Caco-2 (cell line): ENCODE measurements around the gene GATAD2B. TPM values are rescaled to one million over a fixed set of nuclear protein-coding genes. Genes with fewer than 3 reads are reported as not detected.

Experiments
- Bru-seq: library from RNA; stranded (reverse); fragments of 400-500 nt; gene quantifications from one replicate; lab custom pipeline; 2021; lab: Mats Ljungman, UMichigan
- BruChase-seq, 2 experiments: library from RNA; stranded (reverse); fragments of 400-500 nt; gene quantifications; one replicate each; lab custom pipeline; 2021; lab: Mats Ljungman, UMichigan
- BruUV-seq: library from RNA; stranded (reverse); fragments of 400-500 nt; replicated peaks from 2 replicates; lab custom pipeline; 2021; lab: Mats Ljungman, UMichigan
- CTCF ChIA-PET: fragments of 300-600 bp; sonication (Branson Sonifier 250); formaldehyde crosslinking; loops from one replicate; lab custom pipeline; 2022; ENCODE audit warnings: antibody characterized with exemption; lab: Charles Lee
- POLR2A ChIA-PET: fragments of 300-600 bp; sonication (Branson Sonifier 250); formaldehyde crosslinking; loops from one replicate; lab custom pipeline; 2022; ENCODE audit warnings: antibody characterized with exemption; lab: Charles Lee
- DNase-seq, 2 experiments: peaks; one replicate each; pipeline versions ENCODE4 v3.0.0 to v3.0.0-alpha.2; 2020 to 2022
- H3K27me3 ChIP-seq: replicated peaks from 2 replicates; pipeline ENCODE4 v1.6.0; 2011; ENCODE audit warnings: low read length; ENCODE audit not compliant: control insufficient read depth, insufficient read depth
- H3K36me3 ChIP-seq: 2 replicates; pipeline ENCODE4 v1.5.1; 2011; ENCODE audit warnings: low read length; ENCODE audit not compliant: control insufficient read depth, insufficient read depth
- H3K4me1 ChIP-seq: fragments of 250-450 bp; sonication (Bioruptor Pico); 2 replicates; pipeline ENCODE4 v1.5.1; 2020; ENCODE audit warnings: mild to moderate bottlenecking
- H3K4me3 ChIP-seq: 2 replicates; pipeline ENCODE4 v1.5.1; 2011; ENCODE audit warnings: low read depth, mild to moderate bottlenecking, control low read depth, low read length
- H3K9me3 ChIP-seq: fragments of 250-450 bp; sonication (Bioruptor Pico); 2 replicates; pipeline ENCODE4 v1.5.1; 2020; ENCODE audit warnings: mild to moderate bottlenecking, moderate library complexity
- H3K27ac Mint-ChIP-seq: one replicate; pipeline ENCODE4 v1.8.0; 2022; ENCODE audit warnings: mixed read lengths; ENCODE audit not compliant: unreplicated experiment
- H3K27me3 Mint-ChIP-seq: one replicate; pipeline ENCODE4 v1.8.0; 2022; ENCODE audit warnings: mixed read lengths; ENCODE audit not compliant: insufficient read depth, unreplicated experiment
- H3K36me3 Mint-ChIP-seq: one replicate; pipeline ENCODE4 v1.8.0; 2022; ENCODE audit warnings: mild to moderate bottlenecking, mixed read lengths; ENCODE audit not compliant: insufficient read depth, unreplicated experiment
- H3K4me1 Mint-ChIP-seq: one replicate; pipeline ENCODE4 v1.8.0; 2022; ENCODE audit warnings: low read depth, mixed read lengths; ENCODE audit not compliant: unreplicated experiment
- H3K4me3 Mint-ChIP-seq: one replicate; pipeline ENCODE4 v1.8.0; 2022; ENCODE audit warnings: mild to moderate bottlenecking, moderate library complexity, mixed read lengths; ENCODE audit not compliant: unreplicated experiment
- H3K9me3 Mint-ChIP-seq: one replicate; pipeline ENCODE4 v1.8.0; 2022; ENCODE audit warnings: mixed read lengths; ENCODE audit not compliant: unreplicated experiment
- CTCF ChIP-seq, 2 experiments: fragments of 200-600 bp in 1 of 2; IDR thresholded peaks; 1 replicate in 1 of 2; 2 replicates in 1 of 2; pipeline versions ENCODE4 v1.5.1 to v1.8.0; 2011 to 2022; ENCODE audit warnings: antibody characterized with exemption in 1 of 2, control low read depth in 1 of 2, inconsistent platforms in 1 of 2, low read depth in 1 of 2, low read length in 1 of 2, mild to moderate bottlenecking in 1 of 2, moderate library complexity in 1 of 2; ENCODE audit not compliant: insufficient read depth in 1 of 2, severe bottlenecking in 1 of 2, unreplicated experiment in 1 of 2
- intact Hi-C: fragments of 100-400 bp; cut with micrococcal nuclease; formaldehyde crosslinking; loops from one replicate; pipeline ENCODE4 v1.10.0; 2022; ENCODE audit not compliant: unreplicated experiment
- long read RNA-seq: library from polyadenylated mRNA; stranded (forward); transcript quantifications from one replicate; pipeline ENCODE4 v2.0.0, GENCODE V29; 2022
- total RNA-seq: library from RNA; stranded (reverse); gene quantifications from 2 replicates; pipeline ENCODE4 v1.2.3, GENCODE V29; 2022

The GATAD2B gene
- total RNA-seq (38.0 and 42.6 TPM in 2 replicates), Bru-seq, nascent RNA (percentile 81 among the genes with signal in this experiment), BruChase-seq, experiment 1, labeled RNA remaining after a 2-hour chase (percentile 82 among the genes with signal in this experiment), BruChase-seq, experiment 2, labeled RNA remaining after a 6-hour chase (percentile 78 among the genes with signal in this experiment)
- long read RNA-seq, partial matches to known transcripts: 0 of 6 reads
- long read RNA-seq, other reads (novel, unspliced or antisense): 6 of 6 reads

- no peaks in the 10 kb centered on the region for H3K9me3 ChIP-seq
- Mint-ChIP-seq H3K4me1 (peaks cover 15% of the 10 kb centered on the region), H3K36me3 (peaks cover 13% of the 10 kb centered on the region), H3K9me3 (no peaks in the 10 kb centered on the region), H3K27ac (peak within 1 kb of the TSS; percentile 86), H3K27me3 (no peaks in the 10 kb centered on the region), H3K4me3 (peak within 1 kb of the TSS; percentile 71)
- BruUV-seq: TSS peak; percentile 93
- DNase-seq: peak; percentile 99 to 100
- ChIA-PET POLR2A (interaction anchor here (0.6 to 2.2 kb wide), 10 partner anchors 18 to 1728 kb away, joined by 3 to 20 read pairs (median 4); partner anchors contain the start of genes CREB3L4, CRTC2, DENND4B and RPS27), CTCF (interaction anchor here (0.6 to 2.8 kb wide), 10 partner anchors 9 to 412 kb away, joined by 3 to 24 read pairs (median 4); partner anchors contain the start of genes DENND4B, JTB and RAB13)
- H3K36me3 ChIP-seq: no peaks in the 10 kb centered on the region
- no peaks in the 10 kb centered on the region for H3K27me3 ChIP-seq
- TF ChIP-seq CTCF (IDR thresholded peaks at IDR 0.05; ENCODE audit: insufficient read depth in 1 of 2, low read depth in 1 of 2, low read length in 1 of 2, severe bottlenecking in 1 of 2, unreplicated experiment in 1 of 2): no peak
- H3K4me3 ChIP-seq: peak within 1 kb of the TSS; percentile 65
- intact Hi-C loops: loop anchor here (2.0 to 5.0 kb wide), 5 partner anchors 24 to 246 kb away; partner anchors contain the start of genes DENND4B, NPR1 and SLC39A1
- H3K4me1 ChIP-seq: peaks cover 16% of the 10 kb centered on the region
These were observed at the start of gene GATAD2B for GRCh38 chr1:153922972-153923925. GATAD2B (minus strand) TSS chr1:153922972; CDS start chr1:153828347, 94,625 bp downstream.

- ChIA-PET CTCF (no interaction called here), POLR2A (no interaction called here)
- TF ChIP-seq CTCF (IDR thresholded peaks at IDR 0.05; ENCODE audit: insufficient read depth in 1 of 2, low read depth in 1 of 2, low read length in 1 of 2, severe bottlenecking in 1 of 2, unreplicated experiment in 1 of 2): no peak
- H3K27me3 Mint-ChIP-seq: no peaks in the 10 kb centered on the region
- no peak overlapping the region for H3K27ac Mint-ChIP-seq
- Histone ChIP-seq H3K27me3 (no peaks in the 10 kb centered on the region), H3K4me1 (peaks cover 9% of the 10 kb centered on the region; the same call in 1 of the 2 replicates), H3K4me3 (no peak overlapping the region), H3K9me3 (no peaks in the 10 kb centered on the region), H3K36me3 (no peaks in the 10 kb centered on the region)
- intact Hi-C loops: no loop called here
- BruUV-seq: no TSS peak
- peaks cover 48% of the 10 kb centered on the region for H3K36me3 Mint-ChIP-seq
- peaks cover 7% of the 10 kb centered on the region for H3K4me1 Mint-ChIP-seq
- H3K4me3 Mint-ChIP-seq: no peak overlapping the region
- H3K9me3 Mint-ChIP-seq: no peaks in the 10 kb centered on the region
- no peak for DNase-seq
These were observed 47.6 kb upstream of the GATAD2B start for GRCh38 chr1:153970346-153970745.

GRCh38 chr1:153968972-153969371 is 46.2 kb upstream of the GATAD2B start:
- Histone ChIP-seq H3K27me3 (no peaks in the 10 kb centered on the region), H3K4me3 (no peak overlapping the region; the same call in 1 of the 2 replicates), H3K36me3 (no peaks in the 10 kb centered on the region), H3K9me3 (no peaks in the 10 kb centered on the region), H3K4me1 (peaks cover 9% of the 10 kb centered on the region; the same call in 1 of the 2 replicates)
- Mint-ChIP-seq H3K4me3 (peak overlapping the region; percentile 81), H3K27ac (no peak overlapping the region), H3K9me3 (no peaks in the 10 kb centered on the region), H3K36me3 (peaks cover 42% of the 10 kb centered on the region), H3K4me1 (peaks cover 9% of the 10 kb centered on the region), H3K27me3 (no peaks in the 10 kb centered on the region)
- POLR2A ChIA-PET: no interaction called here
- no peak for TF ChIP-seq CTCF (IDR thresholded peaks at IDR 0.05; ENCODE audit: insufficient read depth in 1 of 2, low read depth in 1 of 2, low read length in 1 of 2, severe bottlenecking in 1 of 2, unreplicated experiment in 1 of 2)
- CTCF ChIA-PET: no interaction called here
- no TSS peak for BruUV-seq
- DNase-seq: no peak
- intact Hi-C loops: no loop called here
